GM19099 (cell line): ENCODE data around the gene FAS.

Source experiments
- POLR2A ChIP-seq: IDR thresholded peaks from 3 replicates; pipeline ENCODE4 v1.6.1; 2011; ENCODE audit warnings: low read depth; ENCODE audit not compliant: insufficient read length; ENCODE audit errors: extremely low read depth

Gene FAS

GRCh38 chr10:88962336-88962735 lies 28.3 kb upstream of the FAS start:
- TF ChIP-seq POLR2A = no peak

GRCh38 chr10:88963318-88963717 lies 27.3 kb upstream of the FAS start:
- no peak for TF ChIP-seq POLR2A

- TF ChIP-seq POLR2A = no peak
Observed at GRCh38 chr10:88964360-88964759, 26.2 kb upstream of the FAS start.

GRCh38 chr10:88964869-88965415 lies 25.7 kb upstream of the FAS start:
- TF ChIP-seq POLR2A = no peak

GRCh38 chr10:88966797-88967196 lies 23.8 kb upstream of the FAS start:
- TF ChIP-seq POLR2A = no peak

GRCh38 chr10:88968391-88968790 lies 22.2 kb upstream of the FAS start:
- TF ChIP-seq POLR2A = no peak

- no peak for TF ChIP-seq POLR2A
Observed at GRCh38 chr10:88971221-88972061, 19.2 kb upstream of the FAS start.

GRCh38 chr10:88974012-88974411 lies 16.6 kb upstream of the FAS start:
- TF ChIP-seq POLR2A = no peak

GRCh38 chr10:88974446-88975376 lies 15.9 kb upstream of the FAS start:
- no peak for TF ChIP-seq POLR2A

GRCh38 chr10:88975377-88975720 lies 15.2 kb upstream of the FAS start:
- no peak for TF ChIP-seq POLR2A

- TF ChIP-seq POLR2A = no peak
Observed at GRCh38 chr10:88978463-88978862, 12.1 kb upstream of the FAS start.

GRCh38 chr10:88979153-88979562 lies 11.4 kb upstream of the FAS start:
- TF ChIP-seq POLR2A = no peak

- TF ChIP-seq POLR2A = no peak
Observed at GRCh38 chr10:88979603-88980002, 11.0 kb upstream of the FAS start.

GRCh38 chr10:88980247-88980646 lies 10.4 kb upstream of the FAS start:
- TF ChIP-seq POLR2A = no peak

- TF ChIP-seq POLR2A = no peak
Observed at GRCh38 chr10:88980800-88981199, 9.8 kb upstream of the FAS start.
